Measurements from ENCODE around the gene TRAK1.

The TRAK1 gene

GRCh38 chr3:42090973-42091731 lies at the start of gene TRAK1:
Gene TRAK1, plus strand, starts transcription at chr3:42091357. Its CDS starts 113 bp downstream, at chr3:42091470.
- DNase-seq, result no peak

DNA sequence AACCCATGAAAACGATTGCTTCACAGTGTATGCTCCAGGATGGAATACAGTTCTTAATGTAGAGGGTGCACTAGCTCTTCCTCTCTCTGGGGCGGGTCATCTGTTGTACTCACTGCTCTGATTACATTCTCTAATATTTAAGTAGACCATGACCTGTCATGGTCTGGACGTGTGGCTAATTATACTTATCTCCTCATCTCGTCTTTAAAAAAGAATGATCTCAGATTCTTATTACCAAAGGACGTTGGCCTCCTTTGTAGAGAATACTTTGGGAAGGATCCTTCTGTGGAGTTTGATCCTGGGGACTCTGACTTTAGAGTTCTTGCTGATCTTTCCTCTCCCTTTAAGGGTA lies 48.4 kb upstream of the TRAK1 start:
- no peak for DNase-seq

DNA sequence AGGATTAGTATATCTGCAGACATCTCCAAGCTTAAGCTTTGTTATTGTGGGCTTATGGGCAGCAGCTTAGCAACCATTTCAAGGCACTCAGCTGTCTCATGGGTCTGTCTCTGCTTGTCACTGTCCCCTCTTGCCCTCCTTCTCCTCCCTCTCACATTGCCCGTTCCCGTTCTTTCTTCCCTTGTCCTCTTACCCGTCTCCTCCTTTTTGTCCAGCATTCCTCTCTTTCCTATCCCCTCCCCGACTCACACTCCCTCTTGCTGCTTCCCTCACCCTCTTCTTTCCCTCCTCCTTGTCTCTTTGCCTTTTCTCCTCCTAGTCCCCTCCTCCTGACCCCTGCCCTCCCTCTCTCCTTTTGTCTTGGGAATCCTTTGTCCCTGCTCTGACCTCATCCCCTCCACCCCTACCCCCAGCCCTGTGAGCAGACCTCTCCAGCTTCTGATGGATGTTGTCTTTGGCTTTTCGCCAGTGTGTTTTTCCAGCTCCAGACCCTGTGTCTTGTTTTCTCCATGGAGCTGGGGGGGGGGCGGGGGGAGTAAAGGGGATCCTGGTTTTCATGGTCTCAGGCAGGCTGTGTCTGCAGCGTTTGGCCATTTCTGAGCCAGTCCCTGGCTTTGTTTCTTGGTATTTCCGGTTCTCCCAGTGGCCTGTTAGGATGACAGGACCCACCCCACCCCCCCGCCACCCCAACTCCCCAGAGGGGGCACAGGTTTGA lies 47.9 kb upstream of the TRAK1 start:
- DNase-seq, result no peak

DNA sequence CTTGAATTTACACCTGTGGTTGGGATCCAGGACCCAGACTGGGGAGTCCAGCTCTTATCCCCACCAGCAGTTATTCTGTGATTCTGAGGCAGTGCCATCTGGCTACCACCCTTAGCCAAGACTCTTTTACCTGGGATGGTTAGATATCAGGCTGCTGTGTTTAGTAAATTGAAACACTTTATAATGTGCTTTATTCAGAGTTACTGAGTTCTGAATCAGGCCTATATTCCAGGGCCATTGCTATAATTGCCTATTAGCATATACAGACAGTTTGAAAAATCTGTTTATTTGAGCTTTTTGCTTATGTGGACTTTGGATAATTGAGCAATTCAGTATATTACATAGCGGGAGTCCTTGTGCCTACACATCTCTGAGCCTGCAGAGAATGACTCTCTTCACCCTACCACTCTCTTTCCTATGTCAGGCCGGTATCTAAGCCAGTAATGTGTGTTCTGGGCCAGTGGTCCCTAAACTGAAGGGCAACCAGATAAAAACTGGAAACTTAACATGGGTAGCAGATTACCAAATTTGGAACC lies 45.4 kb upstream of the TRAK1 start:
- no peak for DNase-seq

- peak; percentile 27 to 55 for DNase-seq
Measured at GRCh38 chr3:42048526-42048925, 42.6 kb upstream of the TRAK1 start.

DNA sequence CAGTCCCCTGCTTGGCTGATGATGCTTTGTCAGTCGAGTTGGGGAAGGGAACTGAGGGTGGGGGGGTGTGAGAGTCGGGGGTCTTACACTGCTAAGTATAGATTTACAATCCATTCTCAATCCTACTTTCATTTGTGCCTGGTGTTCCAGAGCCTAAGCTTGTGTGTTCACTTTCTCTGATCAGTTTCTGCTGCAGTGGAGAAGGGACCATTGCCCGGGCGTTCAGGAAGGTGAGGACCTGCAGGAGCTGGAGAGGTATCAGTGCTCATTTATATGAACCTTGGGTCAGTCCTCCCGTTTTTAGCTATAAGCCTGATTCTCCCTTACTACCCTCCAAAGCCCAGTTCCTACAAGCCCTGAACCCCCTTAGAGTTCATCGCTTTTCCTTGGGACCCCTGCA lies 41.0 kb upstream of the TRAK1 start:
- no peak for DNase-seq

GRCh38 chr3:42051384-42052131 lies 39.6 kb upstream of the TRAK1 start:
- DNase-seq, result no peak

GRCh38 chr3:42052132-42052483 lies 39.0 kb upstream of the TRAK1 start:
- no peak for DNase-seq

DNA sequence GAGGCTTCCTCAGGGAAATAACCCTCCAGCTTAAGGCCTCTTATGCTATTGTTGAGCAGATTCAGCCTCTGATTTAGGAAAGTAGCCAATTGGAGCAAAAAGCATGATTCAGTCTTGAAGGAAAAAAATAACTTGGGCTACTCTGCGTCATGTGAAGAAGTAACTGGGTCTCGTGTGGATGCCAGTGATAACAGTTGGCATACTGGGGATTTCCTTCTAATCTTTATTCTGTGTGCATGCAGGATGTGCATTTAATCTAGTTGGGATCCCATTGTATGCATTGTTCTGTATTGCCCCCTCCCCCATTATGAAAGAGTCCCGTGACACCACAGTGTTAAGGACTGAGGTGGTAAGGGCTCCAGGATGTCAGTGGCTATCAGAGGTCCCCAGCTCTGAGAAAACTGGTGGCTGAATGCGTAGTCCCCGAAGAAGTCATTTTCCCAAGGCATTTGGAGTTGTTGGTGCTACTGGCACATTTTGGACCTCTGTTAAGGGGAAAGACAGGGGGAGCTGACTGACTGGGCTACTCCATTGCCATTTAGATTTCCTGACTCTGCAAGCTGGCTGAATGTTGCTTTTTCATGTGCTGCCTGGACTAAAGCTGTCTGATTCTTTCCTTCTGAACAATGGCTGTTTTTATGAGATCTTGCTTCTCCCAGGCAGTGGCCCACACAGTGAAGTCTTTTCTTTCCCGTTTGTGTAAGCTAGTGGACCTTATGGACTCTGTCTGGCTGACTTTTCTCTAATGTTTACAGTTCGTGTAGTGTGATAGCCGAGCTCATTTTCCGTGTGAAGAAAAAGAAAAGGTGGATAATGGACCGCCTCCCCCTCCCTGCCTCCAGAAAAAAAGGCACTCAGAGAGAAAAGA lies 38.4 kb upstream of the TRAK1 start:
- no peak for DNase-seq

DNA sequence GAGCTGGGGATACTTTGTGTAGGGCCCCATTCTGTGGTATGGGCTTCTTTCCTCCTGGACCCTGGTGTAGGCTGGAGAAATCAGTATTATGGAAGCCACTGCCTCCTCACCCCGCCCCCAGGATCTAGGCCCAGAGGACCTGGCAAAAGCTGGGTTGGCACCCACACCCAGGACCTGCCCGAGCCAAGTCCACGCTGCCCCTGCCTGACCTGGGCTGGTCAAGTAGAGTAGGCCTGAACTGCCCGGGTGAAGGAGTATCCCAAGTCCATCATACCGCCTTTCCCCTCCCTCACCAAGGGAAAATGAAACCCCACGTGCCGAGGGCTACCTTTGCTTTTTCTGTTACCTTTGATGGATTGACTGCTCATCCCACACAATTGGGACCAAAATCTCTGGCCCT lies 37.7 kb upstream of the TRAK1 start:
- no peak for DNase-seq

GRCh38 chr3:42055291-42055690 lies 35.9 kb upstream of the TRAK1 start:
- DNase-seq, result no peak

DNA sequence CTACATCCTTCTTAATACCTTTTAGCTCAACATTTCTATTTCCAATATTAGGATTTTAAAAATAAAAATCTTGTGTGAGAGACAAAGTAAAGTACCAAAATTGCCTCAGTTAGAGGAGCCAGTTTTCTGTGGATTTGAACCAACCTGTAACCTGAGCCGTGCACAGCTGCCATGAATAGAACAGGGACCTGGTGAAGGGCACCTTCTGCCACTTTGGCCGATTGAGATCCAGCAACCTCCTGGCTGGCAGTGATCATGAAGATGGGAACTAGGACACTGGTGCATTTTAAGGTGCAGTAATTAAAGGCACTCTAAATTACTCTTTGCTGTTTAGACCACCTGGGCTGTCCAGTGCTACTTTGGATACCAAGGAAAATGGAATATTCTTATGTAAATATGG lies 34.3 kb upstream of the TRAK1 start:
- no peak for DNase-seq

- peak in 1 of 2 donors; percentile 34 for DNase-seq
Measured at GRCh38 chr3:42057561-42058211, 33.5 kb upstream of the TRAK1 start.

DNA sequence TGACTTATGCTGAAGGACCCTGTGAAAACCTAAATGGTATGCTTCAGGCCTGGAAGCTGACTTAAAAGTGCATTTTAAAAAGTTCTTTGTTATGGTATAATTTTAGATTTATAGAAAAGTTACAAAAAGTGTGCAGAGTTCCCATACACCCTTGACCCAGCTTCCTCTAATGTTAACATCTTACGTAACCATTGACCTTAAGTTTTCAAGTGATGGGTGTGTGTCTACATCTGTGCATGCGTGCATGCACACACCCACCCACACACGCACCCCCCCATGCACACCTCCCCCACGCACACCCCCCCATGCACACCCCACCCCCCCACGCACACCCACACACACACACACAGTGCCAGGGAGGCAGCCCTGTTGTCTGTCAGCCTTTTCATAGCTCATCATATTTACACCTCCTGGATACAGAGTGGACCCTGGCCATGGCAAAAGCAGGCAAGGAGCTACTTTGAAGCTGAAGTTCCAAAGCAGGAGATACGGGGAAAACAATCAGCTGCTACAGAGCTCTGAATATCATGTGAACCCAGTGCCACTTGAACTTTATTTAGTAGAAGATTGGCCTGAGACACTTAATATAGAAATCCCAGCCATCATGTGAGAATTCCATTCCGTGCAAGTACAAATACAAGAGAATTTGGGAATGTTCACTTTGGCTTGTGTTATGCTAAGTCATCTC lies 30.0 kb upstream of the TRAK1 start:
- DNase-seq, result no peak

DNA sequence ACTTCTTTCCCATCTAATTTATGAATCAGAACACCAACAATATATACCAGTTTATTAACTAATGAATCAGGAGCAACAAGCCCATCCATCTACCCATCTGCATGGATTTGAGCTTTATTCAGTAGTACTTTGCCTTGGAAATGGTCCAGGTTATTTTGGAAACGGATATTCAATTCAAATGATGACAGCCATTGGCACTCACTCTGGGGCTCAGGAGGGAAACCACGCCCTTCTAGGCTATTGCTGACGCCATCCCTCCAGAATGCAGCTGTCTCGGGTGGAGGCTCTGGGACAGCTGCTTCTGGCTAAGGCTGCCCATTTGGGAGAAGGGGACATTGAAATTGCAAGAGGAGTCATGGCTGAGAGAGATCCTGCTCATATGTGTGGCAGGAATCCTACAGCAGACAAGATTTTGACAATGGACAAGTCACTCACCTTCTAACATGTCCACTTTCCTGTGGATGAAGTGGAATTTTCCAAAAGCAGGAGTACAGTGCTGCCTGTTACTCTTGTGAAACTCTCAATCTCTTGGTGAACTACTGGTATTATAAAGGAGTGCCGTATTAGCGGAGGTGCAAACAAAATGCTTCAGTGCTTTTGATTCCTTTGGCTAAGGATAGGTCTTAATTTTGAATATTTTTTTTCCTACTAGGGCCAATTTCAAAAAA lies 29.3 kb upstream of the TRAK1 start:
- DNase-seq, result no peak

- DNase-seq, result no peak
Measured at GRCh38 chr3:42062464-42062863, 28.7 kb upstream of the TRAK1 start.

DNA sequence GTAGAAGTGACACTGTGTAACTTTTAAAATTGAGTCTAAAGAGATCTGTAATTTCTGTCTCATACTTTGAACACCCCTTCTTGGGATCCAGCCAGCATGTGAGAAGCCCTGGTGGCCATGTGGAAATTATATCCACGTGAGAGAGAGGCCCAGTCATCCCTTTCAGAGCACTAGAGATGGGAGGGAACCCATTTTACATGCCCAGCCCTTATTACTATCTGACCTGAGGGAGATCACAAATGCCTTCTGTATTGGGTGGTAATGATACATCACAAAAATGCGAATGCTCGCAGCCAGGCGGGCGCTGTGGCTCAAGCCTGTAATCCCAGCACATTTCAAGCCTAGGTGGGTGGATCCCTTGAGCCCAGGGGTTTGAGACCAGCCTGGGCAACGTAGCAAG lies 27.3 kb upstream of the TRAK1 start:
- no peak for DNase-seq

- peak in 1 of 2 donors; percentile 68 for DNase-seq
Measured at GRCh38 chr3:42066516-42067181, 24.5 kb upstream of the TRAK1 start.

DNA sequence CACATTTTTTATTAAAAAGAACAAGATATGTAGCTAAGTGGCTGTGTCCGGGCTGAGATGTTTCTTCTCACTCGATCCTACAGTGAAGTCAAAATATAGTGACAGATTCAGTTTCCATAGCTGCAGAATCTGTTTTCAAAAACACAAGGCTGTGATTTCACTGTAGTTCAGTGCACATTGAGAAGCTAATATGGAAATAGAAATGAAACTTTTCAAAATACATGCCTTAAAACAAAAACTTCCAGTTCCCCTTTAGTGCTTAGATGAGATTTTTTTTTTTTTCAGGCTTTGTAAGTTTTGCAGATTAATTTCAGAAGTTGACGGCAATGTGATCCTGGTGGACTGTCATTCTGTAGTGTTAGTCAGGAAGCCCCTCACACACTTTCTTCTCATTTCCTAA lies 23.8 kb upstream of the TRAK1 start:
- peak; percentile 29 to 38 for DNase-seq
